COLO829 (cell line): ENCODE measurements around the gene OR4K17.
"Not testable (repeated sequence)": the region's sequence is repeated elsewhere in the genome, so short reads cannot be mapped to it uniquely, and the experiment has no call there.

Source experiments
- DNase-seq: peaks from one replicate; pipeline ENCODE4 v3.0.0; 2012; ENCODE audit warnings: low spot score

The OR4K17 gene, protein sequence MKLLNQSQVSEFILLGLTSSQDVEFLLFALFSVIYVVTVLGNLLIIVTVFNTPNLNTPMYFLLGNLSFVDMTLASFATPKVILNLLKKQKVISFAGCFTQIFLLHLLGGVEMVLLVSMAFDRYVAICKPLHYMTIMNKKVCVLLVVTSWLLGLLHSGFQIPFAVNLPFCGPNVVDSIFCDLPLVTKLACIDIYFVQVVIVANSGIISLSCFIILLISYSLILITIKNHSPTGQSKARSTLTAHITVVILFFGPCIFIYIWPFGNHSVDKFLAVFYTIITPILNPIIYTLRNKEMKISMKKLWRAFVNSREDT

DNA sequence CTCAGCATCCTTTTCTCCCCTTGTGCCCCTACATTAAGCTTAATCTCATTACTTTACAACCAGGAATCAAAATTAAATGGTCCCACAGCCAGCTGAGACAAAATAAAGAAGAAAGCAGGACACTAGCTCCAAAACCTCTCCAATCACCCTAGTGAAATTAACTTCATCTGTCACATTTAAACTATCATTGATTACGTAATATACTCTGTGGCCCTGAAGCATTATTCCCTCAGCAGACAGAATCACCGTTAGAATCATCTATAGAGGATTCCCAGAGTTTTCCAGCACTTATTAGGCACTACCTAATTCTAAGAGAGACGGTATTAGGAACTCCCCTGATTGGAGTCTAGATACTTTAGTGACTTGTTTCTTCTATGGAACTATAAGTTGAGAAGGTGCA is at the start of gene OR4K17:
TSS of gene OR4K17 (plus strand) at position 302 of the 400 bp plus-strand sequence. CDS start 6,761 bp downstream, outside the sequence.
- no peak for DNase-seq

DNA sequence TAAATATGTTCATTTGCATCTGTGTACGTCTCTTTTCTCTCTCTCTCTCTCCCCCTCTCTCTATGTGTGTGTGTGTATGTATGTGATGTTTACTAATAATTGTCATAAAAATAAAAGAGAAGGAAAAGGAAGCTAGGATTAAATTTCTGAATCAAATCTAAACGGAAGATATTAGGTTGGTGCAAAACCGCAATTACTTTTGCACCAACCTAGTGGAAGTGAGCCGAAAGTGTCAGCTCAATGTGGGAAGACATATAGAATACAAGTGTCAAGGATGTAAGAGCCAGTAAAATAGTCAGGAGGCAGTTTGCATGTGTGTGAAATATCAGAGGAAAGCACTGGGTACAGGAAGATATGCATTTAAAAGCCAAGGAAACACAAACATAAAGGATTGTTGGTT is 18.5 kb upstream of the OR4K17 start:
- DNase-seq = no peak

DNA sequence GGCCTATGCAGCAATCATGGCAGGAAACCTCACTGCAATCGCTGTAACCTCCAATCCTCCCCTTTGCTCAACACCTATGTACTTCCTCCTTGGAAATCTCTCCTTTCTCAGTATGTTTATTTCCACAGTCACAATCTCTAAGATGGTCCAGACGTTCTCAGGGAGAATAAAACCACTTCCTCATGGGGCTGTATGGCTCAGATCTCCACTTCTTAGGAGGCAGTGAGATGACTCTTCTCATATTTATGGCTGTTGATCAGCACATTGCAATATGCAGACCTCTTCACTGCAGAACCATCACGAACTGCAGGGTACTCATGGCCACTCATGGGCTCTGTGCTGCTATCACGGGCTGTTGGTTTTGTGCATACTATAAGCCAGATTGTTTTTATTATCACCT is 17.1 kb upstream of the OR4K17 start:
- DNase-seq = no peak

DNA sequence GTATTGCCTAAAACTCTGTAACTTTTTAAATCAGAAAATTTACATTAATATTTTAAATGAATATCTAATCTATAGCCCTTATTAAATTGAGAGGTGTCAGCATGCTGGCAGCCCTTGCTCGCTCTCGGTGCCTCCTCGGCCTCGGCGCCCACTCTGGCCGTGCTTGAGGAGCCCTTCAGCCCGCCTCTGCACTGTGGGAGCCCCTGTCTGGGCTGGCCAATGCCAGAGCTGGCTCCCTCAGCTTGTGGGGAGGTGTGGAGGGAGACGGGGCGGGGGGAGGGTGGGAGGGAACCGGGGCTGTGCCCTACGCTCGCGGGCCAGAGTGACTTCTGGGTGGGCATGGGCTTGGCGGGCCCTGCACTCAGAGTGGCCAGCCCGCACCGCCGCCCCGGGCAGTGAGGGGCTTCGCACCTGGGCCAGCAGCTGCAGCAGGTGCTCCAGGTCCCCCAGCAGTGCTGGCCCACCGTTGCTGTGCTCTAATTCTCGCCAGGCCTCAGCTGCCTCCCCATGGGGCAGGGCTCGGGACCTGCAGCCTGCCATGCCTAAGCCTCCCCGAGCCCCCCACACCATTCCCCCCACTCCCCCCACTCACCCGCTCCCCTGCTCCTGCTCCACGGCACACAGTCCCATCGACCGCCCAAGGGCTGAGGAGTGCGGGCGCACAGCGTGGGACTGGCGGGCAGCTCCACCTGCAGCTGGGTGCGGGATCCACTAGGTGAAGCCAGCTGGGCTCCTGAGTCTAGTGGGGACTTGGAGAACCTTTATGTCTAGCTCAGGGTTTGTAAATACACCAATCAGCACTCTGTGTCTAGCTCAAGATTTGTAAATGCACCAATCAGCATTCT is 11.4 kb upstream of the OR4K17 start:
- DNase-seq = not testable (repeated sequence)

DNA sequence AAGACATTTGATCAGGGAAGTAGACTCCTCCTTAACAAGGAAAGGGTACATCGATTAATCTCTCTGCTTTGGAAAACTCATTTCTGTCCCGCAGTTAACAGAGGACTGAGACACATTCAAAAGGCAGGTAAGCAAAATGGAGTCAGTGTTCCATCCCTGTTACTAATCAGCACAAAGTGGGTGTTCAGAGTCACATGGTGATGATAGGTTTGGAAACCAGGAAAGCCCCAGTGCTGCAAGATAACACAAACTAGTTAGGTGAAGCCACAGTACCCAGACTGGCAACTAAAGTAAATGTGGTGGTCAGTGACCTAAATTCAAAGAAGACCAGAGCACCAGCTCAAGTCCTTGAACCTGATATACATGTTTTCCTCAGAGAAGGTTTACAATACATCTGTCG is 1.8 kb downstream of the OR4K17 start:
- no peak for DNase-seq

DNA sequence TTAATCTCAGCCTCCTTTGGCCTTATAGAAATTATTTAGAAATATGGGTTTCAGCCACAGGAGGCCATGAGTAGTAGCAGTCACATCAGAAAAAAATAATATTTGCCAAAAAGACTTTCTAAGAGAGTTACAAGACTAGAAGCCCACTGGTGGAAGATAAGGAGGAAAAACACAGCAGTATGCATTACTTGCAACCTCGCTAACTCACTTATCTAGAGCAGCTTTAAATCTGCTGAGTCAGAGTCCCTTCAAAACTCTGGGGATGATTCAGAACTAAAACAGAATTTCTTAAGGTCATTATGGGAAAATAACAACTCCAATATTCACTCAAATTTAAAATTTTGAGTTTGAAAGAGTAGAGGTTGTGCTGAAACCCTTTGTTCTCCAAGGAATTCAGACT is 6.2 kb downstream of the OR4K17 start:
- DNase-seq = no peak

DNA sequence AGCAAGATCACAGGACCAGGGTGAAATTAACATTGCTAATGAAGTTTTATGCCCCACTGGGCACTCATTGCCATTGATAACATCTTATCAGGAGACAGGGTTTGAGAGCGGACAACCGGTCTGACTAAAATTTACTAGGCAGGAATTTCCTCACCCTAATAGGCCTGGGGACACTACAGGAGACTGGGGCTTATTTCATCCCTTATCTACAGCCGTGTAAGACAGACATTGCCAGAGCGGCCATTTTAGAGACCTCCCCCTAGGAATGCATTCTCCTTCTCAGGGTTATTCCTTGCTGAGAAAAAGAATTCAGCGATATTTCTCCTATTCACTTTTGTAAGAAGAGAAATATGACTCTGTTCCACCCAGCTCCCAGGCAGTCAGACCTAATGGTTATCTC is 8.3 kb downstream of the OR4K17 start:
- DNase-seq = no peak

DNA sequence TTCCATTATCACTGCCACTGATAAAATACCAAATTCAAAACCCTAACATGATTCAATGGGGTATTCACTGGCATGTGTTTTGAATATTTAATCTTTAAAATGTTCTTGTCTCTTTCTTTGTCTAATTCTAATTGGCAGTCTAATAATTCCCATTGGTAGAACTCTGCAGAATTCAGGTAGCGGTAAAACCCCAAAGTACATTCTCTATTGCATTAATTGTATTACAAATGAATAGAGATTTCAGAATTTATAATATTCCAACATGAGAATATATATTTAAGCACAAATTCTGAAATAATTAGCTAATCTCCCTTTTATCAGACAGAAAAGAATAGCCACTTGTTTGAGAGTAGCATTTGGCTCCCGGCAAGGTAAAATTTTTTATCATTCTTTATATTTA is 28.0 kb downstream of the OR4K17 start, which contains the start of gene OR4N5:
TSS of gene OR4N5 (plus strand) at position 301 of the 400 bp plus-strand sequence. CDS start 4,916 bp downstream, outside the sequence.
- no peak for DNase-seq

DNA sequence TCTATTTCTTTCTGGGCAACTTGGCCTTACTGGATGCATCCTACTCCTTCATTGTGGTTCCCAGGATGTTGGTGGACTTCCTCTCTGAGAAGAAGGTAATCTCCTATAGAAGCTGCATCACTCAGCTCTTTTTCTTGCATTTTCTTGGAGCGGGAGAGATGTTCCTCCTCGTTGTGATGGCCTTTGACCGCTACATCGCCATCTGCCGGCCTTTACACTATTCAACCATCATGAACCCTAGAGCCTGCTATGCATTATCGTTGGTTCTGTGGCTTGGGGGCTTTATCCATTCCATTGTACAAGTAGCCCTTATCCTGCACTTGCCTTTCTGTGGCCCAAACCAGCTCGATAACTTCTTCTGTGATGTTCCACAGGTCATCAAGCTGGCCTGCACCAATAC is 33.4 kb downstream of the OR4K17 start:
- DNase-seq = no peak

DNA sequence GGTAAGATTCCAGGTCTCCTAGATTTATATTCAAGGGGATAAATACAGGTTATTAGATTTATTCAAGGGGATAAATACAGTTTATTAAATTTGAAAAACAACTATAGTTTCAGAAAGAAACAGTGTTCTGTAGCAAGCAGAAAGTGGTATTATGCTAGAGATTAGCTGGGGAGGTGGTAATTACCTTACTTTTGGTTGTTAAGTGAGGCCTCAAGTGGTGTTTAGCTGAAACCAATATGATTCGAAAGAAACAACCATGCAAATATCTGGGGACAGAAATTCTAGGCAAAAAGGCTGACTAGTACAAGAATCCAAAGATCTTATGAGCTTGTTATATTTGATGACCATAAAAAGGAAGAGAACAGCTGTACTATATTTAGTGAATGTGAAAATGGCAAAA is 34.3 kb downstream of the OR4K17 start:
- DNase-seq = no peak

DNA sequence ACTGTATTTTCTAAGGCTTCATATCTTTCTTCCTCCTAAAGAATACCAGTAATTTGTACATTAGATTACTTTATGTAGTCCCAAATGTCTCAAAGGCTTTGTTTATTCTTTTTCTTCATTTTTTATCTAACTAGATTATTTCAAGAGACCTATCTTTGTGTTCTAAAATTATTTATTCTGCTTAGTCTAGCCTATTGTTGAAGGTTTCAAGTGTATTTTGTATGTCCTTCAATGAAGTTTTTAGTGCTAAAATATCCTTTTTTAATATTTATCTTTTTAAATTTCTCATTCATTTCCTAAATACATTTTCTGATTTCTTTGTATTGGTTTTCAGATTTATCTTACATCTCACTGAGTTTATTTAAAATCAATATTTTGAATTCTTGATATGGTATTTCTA is 53.9 kb downstream of the OR4K17 start:
- DNase-seq = no peak

DNA sequence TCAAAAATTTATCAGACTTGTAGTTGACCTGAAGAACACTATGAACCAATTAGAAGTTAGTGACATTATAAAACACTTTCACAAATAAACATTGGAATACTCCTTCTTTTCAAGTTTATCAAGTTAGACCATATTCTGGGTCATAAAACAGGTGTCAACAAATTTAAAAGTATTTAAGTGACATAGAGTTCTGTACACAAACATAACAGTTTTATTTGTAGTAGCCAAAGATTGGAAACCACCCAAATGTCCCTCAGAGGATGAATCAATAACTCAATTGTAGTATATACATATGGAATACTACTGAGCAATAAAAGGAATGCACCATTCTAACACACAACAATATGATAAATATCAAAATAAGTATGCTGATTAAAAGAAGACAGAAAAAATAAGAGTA is 56.6 kb downstream of the OR4K17 start:
- no peak for DNase-seq

DNA sequence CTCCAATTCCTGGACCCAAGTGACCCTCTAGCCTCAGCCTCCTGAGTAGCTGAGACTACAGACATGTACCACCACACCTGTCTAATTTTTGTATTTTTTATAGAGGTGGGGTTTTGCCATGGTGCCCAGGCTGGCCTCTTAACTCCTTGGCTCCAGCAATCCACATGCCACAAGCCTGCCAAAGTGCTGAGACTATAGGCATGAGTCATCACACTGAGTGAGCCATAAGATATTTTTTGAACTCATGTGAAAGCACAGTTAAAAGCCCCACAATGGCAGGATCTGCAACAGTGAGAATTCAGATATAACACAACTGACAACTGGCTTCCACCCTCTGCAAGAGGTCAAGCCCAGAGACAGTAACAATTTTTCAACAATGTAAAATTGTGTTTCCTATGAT is 59.3 kb downstream of the OR4K17 start:
- not testable (repeated sequence) for DNase-seq
